ENCODE data around the gene CD302. TPM values are rescaled to one million over a fixed set of nuclear protein-coding genes. Genes with fewer than 3 reads are reported as not detected.

Gene CD302
- polyA plus RNA-seq, 1 experiment: 17.6 TPM

- no peak overlapping the region for H3K4me3 ChIP-seq (ENCODE audit: low read depth, low read length)
- POLR2A ChIA-PET: interaction anchor here (0.7 to 1.4 kb wide), 2 partner anchors 10 to 795 kb away, joined by 3 read pairs; no protein-coding TSS in a partner anchor
- CTCF ChIA-PET: no interaction called here
- H3K27ac ChIP-seq (ENCODE audit: low read depth, low read length): no peak overlapping the region
- TF ChIP-seq, protein P1, sequence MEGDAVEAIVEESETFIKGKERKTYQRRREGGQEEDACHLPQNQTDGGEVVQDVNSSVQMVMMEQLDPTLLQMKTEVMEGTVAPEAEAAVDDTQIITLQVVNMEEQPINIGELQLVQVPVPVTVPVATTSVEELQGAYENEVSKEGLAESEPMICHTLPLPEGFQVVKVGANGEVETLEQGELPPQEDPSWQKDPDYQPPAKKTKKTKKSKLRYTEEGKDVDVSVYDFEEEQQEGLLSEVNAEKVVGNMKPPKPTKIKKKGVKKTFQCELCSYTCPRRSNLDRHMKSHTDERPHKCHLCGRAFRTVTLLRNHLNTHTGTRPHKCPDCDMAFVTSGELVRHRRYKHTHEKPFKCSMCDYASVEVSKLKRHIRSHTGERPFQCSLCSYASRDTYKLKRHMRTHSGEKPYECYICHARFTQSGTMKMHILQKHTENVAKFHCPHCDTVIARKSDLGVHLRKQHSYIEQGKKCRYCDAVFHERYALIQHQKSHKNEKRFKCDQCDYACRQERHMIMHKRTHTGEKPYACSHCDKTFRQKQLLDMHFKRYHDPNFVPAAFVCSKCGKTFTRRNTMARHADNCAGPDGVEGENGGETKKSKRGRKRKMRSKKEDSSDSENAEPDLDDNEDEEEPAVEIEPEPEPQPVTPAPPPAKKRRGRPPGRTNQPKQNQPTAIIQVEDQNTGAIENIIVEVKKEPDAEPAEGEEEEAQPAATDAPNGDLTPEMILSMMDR (IDR thresholded peaks at IDR 0.05; ENCODE audit: low read depth, low read length): no peak
- no peaks in the 10 kb centered on the region for H3K27me3 ChIP-seq (ENCODE audit: control insufficient read depth, insufficient read depth, low read length)
- no peaks in the 10 kb centered on the region for H3K9me3 ChIP-seq (ENCODE audit: control insufficient read depth, insufficient read depth, low read length)
- DNase-seq (ENCODE audit: low read depth, low spot score): no peak
These were observed 77.3 kb downstream of the CD302 start for GRCh38 chr2:159720676-159721075.

Other genes starting within 250 kb of the CD302 start
- 33.4 and 44.7 TPM in 2 replicates for gene BAZ2B, start 181.7 kb downstream of the CD302 start, polyA plus RNA-seq (2011; rRNA removed)
- gene MARCHF7, start 85.7 kb downstream of the CD302 start, polyA plus RNA-seq (2011; rRNA removed): 68.6 and 76.1 TPM in 2 replicates
- gene LY75, start 106.5 kb upstream of the CD302 start, polyA plus RNA-seq (2011; rRNA removed): not detected in 2 replicates

Data from AG04450 (cell line).